Progenitor cell of endocrine pancreas (in vitro differentiated cells): ENCODE measurements around the gene COL2A1. TPM values are rescaled to one million over a fixed set of nuclear protein-coding genes. Genes with fewer than 3 reads are reported as not detected.

Experiments used
- DNase-seq: peaks from one replicate; pipeline ENCODE4 v3.0.0; 2021; ENCODE audit warnings: low spot score; ENCODE audit not compliant: unreplicated experiment
- H3K27ac Mint-ChIP-seq: 2 replicates; pipeline ENCODE4 v1.8.0; 2021; ENCODE audit warnings: mild to moderate bottlenecking, moderate library complexity, mixed read lengths
- H3K27me3 Mint-ChIP-seq: 2 replicates; pipeline ENCODE4 v1.8.0; 2021; ENCODE audit warnings: mixed read lengths
- H3K36me3 Mint-ChIP-seq: 2 replicates; pipeline ENCODE4 v1.8.0; 2022; ENCODE audit warnings: mixed read lengths; ENCODE audit not compliant: insufficient read depth
- H3K4me1 Mint-ChIP-seq: 2 replicates; pipeline ENCODE4 v1.8.0; 2021; ENCODE audit warnings: low read depth, mixed read lengths
- H3K4me3 Mint-ChIP-seq: 2 replicates; pipeline ENCODE4 v1.8.0; 2021; ENCODE audit warnings: low read depth, mild to moderate bottlenecking, moderate library complexity, mixed read lengths
- H3K9me3 Mint-ChIP-seq: 2 replicates; pipeline ENCODE4 v1.8.0; 2021; ENCODE audit warnings: low read depth, mixed read lengths
- CTCF ChIP-seq: fragments of 200-600 bp; sonication (generic); IDR thresholded peaks from one replicate; pipeline ENCODE4 v1.5.0; 2021; ENCODE audit warnings: antibody characterized with exemption, mild to moderate bottlenecking; ENCODE audit not compliant: unreplicated experiment
- total RNA-seq: library from RNA; stranded (reverse); gene quantifications from 2 replicates; pipeline ENCODE4 v1.2.1, GENCODE V29; 2021

The COL2A1 gene
- total RNA-seq, 1 donor from 2014 or later: 424 TPM

- H3K4me3 Mint-ChIP-seq: no peak overlapping the region
- no peak for TF ChIP-seq CTCF
- H3K27me3 Mint-ChIP-seq: no peaks in the 10 kb centered on the region
- no peaks in the 10 kb centered on the region for H3K9me3 Mint-ChIP-seq
- peaks cover 16% of the 10 kb centered on the region for H3K36me3 Mint-ChIP-seq
- no peak overlapping the region for H3K27ac Mint-ChIP-seq
- peaks cover 5% of the 10 kb centered on the region for H3K4me1 Mint-ChIP-seq
- DNase-seq: no peak
Observed at GRCh38 chr12:48045965-48046518, 41.8 kb upstream of the COL2A1 start.

GRCh38 chr12:48045061-48045846 is 41.0 kb upstream of the COL2A1 start:
- no peaks in the 10 kb centered on the region for H3K9me3 Mint-ChIP-seq
- DNase-seq: no peak
- H3K36me3 Mint-ChIP-seq: peaks cover 16% of the 10 kb centered on the region
- no peak for TF ChIP-seq CTCF
- no peak overlapping the region for H3K4me3 Mint-ChIP-seq
- H3K4me1 Mint-ChIP-seq: peaks cover 12% of the 10 kb centered on the region
- peak overlapping the region; percentile 13 for H3K27ac Mint-ChIP-seq
- no peaks in the 10 kb centered on the region for H3K27me3 Mint-ChIP-seq

GRCh38 chr12:48044396-48044795 is 40.1 kb upstream of the COL2A1 start:
- no peaks in the 10 kb centered on the region for H3K27me3 Mint-ChIP-seq
- no peak overlapping the region for H3K27ac Mint-ChIP-seq
- DNase-seq: no peak
- no peaks in the 10 kb centered on the region for H3K9me3 Mint-ChIP-seq
- H3K36me3 Mint-ChIP-seq: peaks cover 16% of the 10 kb centered on the region
- no peak for TF ChIP-seq CTCF
- H3K4me3 Mint-ChIP-seq: no peak overlapping the region
- H3K4me1 Mint-ChIP-seq: peaks cover 20% of the 10 kb centered on the region

GRCh38 chr12:48043771-48044170 is 39.5 kb upstream of the COL2A1 start:
- Mint-ChIP-seq H3K27me3 (no peaks in the 10 kb centered on the region), H3K36me3 (peaks cover 16% of the 10 kb centered on the region), H3K27ac (no peak overlapping the region), H3K4me3 (no peak overlapping the region), H3K9me3 (no peaks in the 10 kb centered on the region), H3K4me1 (peaks cover 24% of the 10 kb centered on the region)
- TF ChIP-seq CTCF: no peak
- no peak for DNase-seq

- no peaks in the 10 kb centered on the region for H3K9me3 Mint-ChIP-seq
- H3K27me3 Mint-ChIP-seq: no peaks in the 10 kb centered on the region
- peaks cover 35% of the 10 kb centered on the region for H3K4me1 Mint-ChIP-seq
- H3K4me3 Mint-ChIP-seq: no peak overlapping the region
- H3K27ac Mint-ChIP-seq: no peak overlapping the region
- no peak for TF ChIP-seq CTCF
- DNase-seq: no peak
- H3K36me3 Mint-ChIP-seq: peaks cover 11% of the 10 kb centered on the region
Observed at GRCh38 chr12:48041591-48042423, 37.5 kb upstream of the COL2A1 start.
